22Rv1 (cell line): ENCODE measurements around the gene DTWD1.

Experiments
- ZFX ChIP-seq: fragments of 450-650 bp; IDR thresholded peaks from 2 replicates; pipeline ENCODE4 v1.6.1; 2017; ENCODE audit warnings: antibody characterized with exemption, borderline replicate concordance
- TF ChIP-seq, protein P1 (sequence below): fragments of 450-650 bp; IDR thresholded peaks from 2 replicates; pipeline ENCODE4 v1.5.1; 2017; ENCODE audit warnings: mild to moderate bottlenecking

DNA sequence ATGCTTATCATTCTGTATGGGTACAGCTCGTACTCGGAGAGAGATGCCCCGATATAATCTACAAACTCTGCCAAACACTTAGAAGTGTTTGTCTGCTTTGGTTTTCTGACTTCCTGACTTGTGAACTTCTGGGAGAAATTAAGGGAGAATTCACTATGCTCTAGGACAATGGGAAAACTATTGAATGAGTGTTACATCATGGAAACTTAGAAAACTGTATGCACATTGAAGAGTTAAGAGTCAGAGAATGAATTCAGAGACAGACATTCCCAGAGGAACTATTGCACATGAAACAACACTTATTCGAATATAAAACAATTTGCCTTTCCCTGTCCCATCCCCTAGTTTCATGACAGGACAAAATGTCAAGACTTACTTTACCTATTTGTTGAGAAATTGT lies 57.8 kb downstream of the DTWD1 start:
- TF ChIP-seq, protein P1, sequence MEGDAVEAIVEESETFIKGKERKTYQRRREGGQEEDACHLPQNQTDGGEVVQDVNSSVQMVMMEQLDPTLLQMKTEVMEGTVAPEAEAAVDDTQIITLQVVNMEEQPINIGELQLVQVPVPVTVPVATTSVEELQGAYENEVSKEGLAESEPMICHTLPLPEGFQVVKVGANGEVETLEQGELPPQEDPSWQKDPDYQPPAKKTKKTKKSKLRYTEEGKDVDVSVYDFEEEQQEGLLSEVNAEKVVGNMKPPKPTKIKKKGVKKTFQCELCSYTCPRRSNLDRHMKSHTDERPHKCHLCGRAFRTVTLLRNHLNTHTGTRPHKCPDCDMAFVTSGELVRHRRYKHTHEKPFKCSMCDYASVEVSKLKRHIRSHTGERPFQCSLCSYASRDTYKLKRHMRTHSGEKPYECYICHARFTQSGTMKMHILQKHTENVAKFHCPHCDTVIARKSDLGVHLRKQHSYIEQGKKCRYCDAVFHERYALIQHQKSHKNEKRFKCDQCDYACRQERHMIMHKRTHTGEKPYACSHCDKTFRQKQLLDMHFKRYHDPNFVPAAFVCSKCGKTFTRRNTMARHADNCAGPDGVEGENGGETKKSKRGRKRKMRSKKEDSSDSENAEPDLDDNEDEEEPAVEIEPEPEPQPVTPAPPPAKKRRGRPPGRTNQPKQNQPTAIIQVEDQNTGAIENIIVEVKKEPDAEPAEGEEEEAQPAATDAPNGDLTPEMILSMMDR: no peak
- TF ChIP-seq ZFX: no peak
